HG03196 (cell line): ENCODE data around the gene RPL13A.

ENCODE experiments used
- ATAC-seq: cut with Tn5 transposase; IDR thresholded peaks from one replicate; pipeline ENCODE4 v1.9.1; 2021; ENCODE audit not compliant: unreplicated experiment

RPL13A gene

DNA sequence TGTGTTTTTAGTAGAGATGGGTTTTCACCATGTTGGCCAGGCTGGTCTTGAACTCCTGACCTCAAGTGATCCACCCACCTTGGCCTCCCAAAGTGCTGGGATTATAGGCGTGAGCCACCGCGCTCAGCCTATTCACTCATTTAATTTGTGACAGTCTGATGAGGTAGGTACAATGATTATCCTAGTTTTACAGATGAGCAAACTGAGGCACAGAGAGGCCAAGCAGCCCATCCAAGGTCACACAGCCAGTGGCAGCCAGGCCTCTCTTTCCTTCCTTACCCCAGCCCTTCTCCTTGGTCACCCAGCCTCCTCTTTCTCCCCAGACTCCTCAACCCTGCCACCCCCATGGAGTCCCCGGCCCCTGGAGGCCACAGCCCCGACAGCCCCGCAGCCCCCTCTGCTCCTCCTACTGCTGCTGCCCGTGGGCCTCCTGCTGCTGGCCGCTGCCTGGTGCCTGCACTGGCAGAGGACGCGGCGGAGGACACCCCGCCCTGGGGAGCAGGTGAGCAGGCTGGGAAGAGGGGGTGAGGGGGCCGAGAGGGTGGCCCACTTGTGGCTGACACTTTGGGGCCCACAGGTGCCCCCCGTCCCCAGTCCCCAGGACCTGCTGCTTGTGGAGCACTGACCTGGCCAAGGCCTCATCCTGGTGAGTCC, 7.3 kb upstream of the RPL13A start:
- no peak for ATAC-seq

- no peak for ATAC-seq
These were observed 6.3 kb upstream of the RPL13A start for GRCh38 chr19:49481020-49481683.

DNA sequence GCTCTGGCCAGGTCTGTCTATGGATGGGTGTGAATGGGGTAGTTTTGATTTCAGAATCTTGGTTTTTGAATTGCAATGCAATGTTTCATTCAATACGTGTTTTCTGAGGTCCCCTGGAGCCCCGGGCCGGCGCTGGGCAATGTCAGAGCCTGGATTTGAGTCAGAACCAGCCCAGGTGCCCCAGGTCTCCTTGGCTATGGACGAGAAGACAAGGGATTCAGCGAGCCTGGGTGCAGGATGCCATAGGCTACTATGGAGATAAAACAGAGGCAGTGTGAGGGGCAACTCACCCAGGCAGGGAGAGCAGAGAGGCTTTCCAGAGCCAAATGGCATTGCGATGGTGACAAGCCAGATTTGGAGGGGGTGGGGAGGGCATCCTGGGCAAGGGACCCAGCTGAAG, 1.2 kb upstream of the RPL13A start:
- no peak for ATAC-seq

- ATAC-seq = no peak
These were observed 615 bp upstream of the RPL13A start for GRCh38 chr19:49486710-49487276.

- ATAC-seq = no peak
These were observed 846 bp downstream of the RPL13A start for GRCh38 chr19:49488046-49488862.

- ATAC-seq = no peak
These were observed 1.6 kb downstream of the RPL13A start for GRCh38 chr19:49488863-49489537.

DNA sequence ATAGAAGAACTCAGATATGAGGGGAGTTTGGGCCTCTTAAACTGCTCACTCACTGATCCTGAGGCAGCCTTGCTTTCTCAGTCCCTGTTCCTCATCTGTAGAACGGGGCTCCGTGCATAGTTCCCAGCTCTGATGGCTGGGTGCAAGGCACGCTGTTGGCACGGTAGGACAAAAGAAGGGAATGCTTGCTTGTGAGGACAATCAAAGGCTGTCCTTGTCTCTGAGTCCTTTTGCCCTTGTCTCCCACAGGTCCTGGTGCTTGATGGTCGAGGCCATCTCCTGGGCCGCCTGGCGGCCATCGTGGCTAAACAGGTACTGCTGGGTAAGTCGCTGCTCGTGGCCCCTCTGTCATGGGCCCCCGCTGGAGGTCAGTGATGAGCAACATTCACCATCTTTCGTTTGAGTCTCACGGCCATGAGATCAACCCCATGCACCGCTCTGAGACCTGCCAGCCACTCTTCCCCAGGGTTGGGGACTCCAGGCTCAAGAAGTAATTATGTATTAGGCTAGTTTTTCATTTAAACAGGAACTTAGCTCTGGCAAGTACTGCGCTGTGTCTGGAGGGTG, 2.3 kb downstream of the RPL13A start:
- no peak for ATAC-seq

- no peak for ATAC-seq
These were observed 3.0 kb downstream of the RPL13A start for GRCh38 chr19:49490287-49491029.

GRCh38 chr19:49491030-49491803, 3.8 kb downstream of the RPL13A start:
- ATAC-seq = no peak

GRCh38 chr19:49491804-49492572, 4.6 kb downstream of the RPL13A start:
- ATAC-seq = no peak

DNA sequence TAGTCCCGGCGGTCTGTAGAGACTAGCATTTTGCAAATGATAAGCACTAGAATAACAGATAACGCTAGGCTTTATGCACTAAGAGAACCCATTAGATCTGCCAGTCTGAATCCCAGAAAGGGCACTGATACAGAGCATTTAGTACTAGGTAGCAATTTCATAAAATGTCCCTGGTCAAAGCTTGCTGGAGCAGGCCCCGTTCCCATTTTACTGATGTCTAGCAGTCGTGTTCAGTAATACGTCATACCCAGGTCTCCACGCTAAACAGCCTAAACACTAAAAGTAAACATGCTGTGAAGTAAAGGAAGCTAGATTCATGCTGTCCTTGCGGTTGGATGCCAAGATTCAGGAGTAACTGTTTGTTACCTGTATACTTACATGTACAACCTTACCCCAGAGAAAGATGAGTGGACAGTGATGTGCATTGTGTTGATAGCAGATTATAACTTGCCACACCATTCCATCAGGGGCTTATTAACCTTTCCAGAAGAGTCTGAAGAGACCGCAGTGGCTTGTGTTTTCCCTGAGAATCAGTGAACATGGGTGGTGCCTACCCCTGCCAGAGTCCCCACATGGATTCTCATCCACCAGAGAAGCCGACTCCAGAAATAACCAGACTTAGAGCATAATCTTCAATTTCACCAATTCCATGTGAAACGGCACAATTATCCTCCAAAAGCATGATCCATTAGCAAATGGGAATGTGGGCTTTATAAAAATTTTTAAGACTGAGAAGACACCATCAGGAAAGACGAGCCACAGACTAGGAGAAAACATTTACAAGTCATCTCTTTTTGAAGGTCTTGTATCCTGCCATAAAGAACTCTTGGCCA, 5.4 kb downstream of the RPL13A start:
- ATAC-seq = no peak

- ATAC-seq = no peak
These were observed 9.2 kb downstream of the RPL13A start for GRCh38 chr19:49496574-49497008.

DNA sequence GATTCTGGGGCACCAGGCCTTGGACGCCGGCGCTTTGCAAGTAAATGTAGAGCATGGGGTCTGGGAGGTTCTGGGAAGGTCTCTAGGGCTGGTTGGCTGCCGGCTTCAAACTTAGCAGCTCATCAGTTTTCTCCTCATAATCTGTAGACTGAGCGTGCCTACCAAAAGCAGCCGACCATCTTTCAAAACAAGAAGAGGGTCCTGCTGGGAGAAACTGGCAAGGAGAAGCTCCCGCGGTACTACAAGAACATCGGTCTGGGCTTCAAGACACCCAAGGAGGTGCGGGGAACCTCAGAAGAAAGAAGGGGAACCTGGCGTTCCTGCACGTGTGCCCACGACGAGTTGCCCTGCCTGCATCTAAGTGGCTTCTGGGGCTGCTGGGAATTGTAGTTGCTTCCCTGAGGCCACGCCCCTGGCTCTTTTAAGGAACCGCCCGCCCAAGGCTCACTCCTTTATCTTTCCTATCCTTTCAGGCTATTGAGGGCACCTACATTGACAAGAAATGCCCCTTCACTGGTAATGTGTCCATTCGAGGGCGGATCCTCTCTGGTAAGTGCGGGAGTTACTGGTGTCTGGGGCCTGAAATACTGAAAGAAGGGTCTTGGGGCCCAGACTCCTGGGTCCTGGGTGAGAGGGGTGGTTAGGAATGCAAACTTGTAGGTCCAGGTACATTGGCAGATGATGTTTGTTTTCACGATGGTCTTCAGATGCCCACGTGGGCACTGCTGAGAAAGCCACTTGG, 9.8 kb downstream of the RPL13A start:
- no peak for ATAC-seq

GRCh38 chr19:49497789-49498103, 10.3 kb downstream of the RPL13A start:
- no peak for ATAC-seq

- ATAC-seq = no peak
These were observed 11.1 kb downstream of the RPL13A start for GRCh38 chr19:49498475-49498874.

DNA sequence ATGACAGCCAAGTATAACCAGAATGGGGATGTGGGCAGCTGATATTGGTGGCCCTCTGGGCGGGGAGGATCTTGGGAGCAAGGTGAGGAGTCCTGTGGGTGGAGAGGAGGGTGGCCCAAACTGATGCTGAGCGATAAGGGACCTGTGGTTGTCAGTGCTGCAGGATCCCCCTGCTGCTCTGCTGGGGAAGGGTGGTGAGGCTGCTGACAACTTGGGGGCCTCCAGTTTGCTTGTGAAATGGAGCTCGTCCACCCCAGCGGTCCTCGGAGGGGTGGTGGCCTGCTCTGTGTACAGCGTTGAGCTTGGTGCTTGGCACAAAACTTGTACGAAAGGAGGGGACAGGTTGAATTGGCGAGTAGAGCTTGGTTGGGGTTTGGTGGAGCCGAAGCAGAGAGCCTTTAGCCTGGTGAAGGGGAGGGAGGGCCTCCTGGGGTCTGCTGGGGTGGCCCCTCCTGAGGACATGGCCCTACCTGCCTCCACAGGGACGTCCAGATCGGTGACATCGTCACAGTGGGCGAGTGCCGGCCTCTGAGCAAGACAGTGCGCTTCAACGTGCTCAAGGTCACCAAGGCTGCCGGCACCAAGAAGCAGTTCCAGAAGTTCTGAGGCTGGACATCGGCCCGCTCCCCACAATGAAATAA, 11.7 kb downstream of the RPL13A start:
- ATAC-seq = no peak
